ENCODE data around the gene NBPF1. TPM values are rescaled to one million over a fixed set of nuclear protein-coding genes. Genes with fewer than 3 reads are reported as not detected.
"Not testable (repeated sequence)": the region's sequence is repeated elsewhere in the genome, so short reads cannot be mapped to it uniquely, and the experiment has no call there.

The NBPF1 gene
- total and polyA plus RNA-seq, 9 of the 15 experiments (the other 6 are each of a cell fraction or from before 2014, with no cell fraction given) = 5.2 to 42.6 (median 24.1) TPM

DNA sequence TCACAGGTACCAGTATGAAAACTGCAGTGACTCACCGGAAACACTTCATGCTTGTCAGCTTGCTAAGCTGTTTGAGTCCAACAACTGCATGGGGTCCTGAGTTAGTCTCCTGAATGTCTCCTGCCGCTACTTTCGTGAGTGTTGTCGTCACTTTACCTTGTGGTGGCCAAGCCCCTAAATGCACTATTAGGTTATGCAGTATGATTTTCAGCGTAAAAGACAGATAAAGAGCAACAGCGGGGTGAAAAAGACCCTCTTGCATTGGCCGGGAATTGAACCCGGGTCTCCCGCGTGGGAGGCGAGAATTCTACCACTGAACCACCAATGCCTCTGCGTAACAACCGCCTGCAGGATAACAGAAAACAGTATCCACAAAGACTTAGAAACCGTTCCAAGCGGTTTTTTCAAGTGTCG is 67.7 kb downstream of the NBPF1 start (continued):
- TF ChIP-seq JUND (IDR thresholded peaks at IDR 0.05; ENCODE audit: borderline replicate concordance, low read depth, low read length) = peak; percentile 34
- not testable (repeated sequence) for TF ChIP-seq JUND (tag; IDR thresholded peaks at IDR 0.05; ENCODE audit: borderline replicate concordance, low read depth, low read length); TEAD4 (CRISPR knock-in tag; IDR thresholded peaks at IDR 0.05; ENCODE audit: borderline replicate concordance); MYC (CRISPR knock-in tag; IDR thresholded peaks at IDR 0.05; ENCODE audit: borderline replicate concordance, low read depth); ATF1 (CRISPR knock-in tag; IDR thresholded peaks at IDR 0.05)
- peak; percentile 57 for TF ChIP-seq TBP (optimal IDR thresholded peaks at IDR 0.05; ENCODE audit: low read depth, low read length)
- peak; percentile 66 for TF ChIP-seq ETV1 (tag; conservative IDR thresholded peaks at IDR 0.05; ENCODE audit: low read depth)
- peak; percentile 72 for TF ChIP-seq TEAD4 (IDR thresholded peaks at IDR 0.05; ENCODE audit: low read length)
- TF ChIP-seq, protein P1, sequence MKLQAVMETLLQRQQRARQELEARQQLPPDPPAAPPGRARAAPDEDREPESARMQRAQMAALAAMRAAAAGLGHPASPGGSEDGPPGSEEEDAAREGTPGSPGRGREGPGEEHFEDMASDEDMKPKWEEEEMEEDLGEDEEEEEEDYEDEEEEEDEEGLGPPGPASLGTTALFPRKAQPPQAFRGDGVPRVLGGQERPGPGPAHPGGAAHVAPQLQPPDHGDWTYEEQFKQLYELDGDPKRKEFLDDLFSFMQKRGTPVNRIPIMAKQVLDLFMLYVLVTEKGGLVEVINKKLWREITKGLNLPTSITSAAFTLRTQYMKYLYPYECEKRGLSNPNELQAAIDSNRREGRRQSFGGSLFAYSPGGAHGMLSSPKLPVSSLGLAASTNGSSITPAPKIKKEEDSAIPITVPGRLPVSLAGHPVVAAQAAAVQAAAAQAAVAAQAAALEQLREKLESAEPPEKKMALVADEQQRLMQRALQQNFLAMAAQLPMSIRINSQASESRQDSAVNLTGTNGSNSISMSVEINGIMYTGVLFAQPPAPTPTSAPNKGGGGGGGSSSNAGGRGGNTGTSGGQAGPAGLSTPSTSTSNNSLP (IDR thresholded peaks at IDR 0.05; ENCODE audit: borderline replicate concordance, low read depth, low read length) = peak; percentile 49; the same call in 1 of the 2 replicates
- 0 out of 2 replicates have a peak, but pooled peaks have one; percentile 13 for TF ChIP-seq BCOR (IDR thresholded peaks at IDR 0.05)
- TF ChIP-seq ARNT (IDR thresholded peaks at IDR 0.05) = peak; percentile 28 to 89; a peak in 2 of 4 replicates
- TF ChIP-seq HNRNPLL (IDR thresholded peaks at IDR 0.05; ENCODE audit: low read depth, low read length, poor library complexity, severe bottlenecking) = peak; percentile 63
- TF ChIP-seq HDAC1 (IDR thresholded peaks at IDR 0.05) = peak in 1 of 2 experiments; percentile 97; a peak in 2 of 4 replicates
- TF ChIP-seq KDM2B (CRISPR knock-in tag; IDR thresholded peaks at IDR 0.05) = 0 out of 2 replicates have a peak, but pooled peaks have one; percentile 50
- peak in 1 of 2 experiments; percentile 30; a peak in 1 of 4 replicates for TF ChIP-seq SRF (CRISPR knock-in tag; IDR thresholded peaks at IDR 0.05)
- TF ChIP-seq, protein P2, sequence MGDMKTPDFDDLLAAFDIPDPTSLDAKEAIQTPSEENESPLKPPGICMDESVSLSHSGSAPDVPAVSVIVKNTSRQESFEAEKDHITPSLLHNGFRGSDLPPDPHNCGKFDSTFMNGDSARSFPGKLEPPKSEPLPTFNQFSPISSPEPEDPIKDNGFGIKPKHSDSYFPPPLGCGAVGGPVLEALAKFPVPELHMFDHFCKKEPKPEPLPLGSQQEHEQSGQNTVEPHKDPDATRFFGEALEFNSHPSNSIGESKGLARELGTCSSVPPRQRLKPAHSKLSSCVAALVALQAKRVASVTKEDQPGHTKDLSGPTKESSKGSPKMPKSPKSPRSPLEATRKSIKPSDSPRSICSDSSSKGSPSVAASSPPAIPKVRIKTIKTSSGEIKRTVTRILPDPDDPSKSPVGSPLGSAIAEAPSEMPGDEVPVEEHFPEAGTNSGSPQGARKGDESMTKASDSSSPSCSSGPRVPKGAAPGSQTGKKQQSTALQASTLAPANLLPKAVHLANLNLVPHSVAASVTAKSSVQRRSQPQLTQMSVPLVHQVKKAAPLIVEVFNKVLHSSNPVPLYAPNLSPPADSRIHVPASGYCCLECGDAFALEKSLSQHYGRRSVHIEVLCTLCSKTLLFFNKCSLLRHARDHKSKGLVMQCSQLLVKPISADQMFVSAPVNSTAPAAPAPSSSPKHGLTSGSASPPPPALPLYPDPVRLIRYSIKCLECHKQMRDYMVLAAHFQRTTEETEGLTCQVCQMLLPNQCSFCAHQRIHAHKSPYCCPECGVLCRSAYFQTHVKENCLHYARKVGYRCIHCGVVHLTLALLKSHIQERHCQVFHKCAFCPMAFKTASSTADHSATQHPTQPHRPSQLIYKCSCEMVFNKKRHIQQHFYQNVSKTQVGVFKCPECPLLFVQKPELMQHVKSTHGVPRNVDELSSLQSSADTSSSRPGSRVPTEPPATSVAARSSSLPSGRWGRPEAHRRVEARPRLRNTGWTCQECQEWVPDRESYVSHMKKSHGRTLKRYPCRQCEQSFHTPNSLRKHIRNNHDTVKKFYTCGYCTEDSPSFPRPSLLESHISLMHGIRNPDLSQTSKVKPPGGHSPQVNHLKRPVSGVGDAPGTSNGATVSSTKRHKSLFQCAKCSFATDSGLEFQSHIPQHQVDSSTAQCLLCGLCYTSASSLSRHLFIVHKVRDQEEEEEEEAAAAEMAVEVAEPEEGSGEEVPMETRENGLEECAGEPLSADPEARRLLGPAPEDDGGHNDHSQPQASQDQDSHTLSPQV (IDR thresholded peaks at IDR 0.05) = peak; percentile 91
- peak; percentile 44; the same call in 1 of the 2 replicates for TF ChIP-seq MYC (IDR thresholded peaks at IDR 0.05; ENCODE audit: low read depth, low read length)
- peak; percentile 43; the same call in 1 of the 2 replicates for TF ChIP-seq GABPA (tag; conservative IDR thresholded peaks at IDR 0.05; ENCODE audit: low read depth)
- peak; percentile 39; the same call in 1 of the 2 replicates for TF ChIP-seq CTBP1 (IDR thresholded peaks at IDR 0.05; ENCODE audit: borderline replicate concordance)
- TF ChIP-seq ZSCAN29 (IDR thresholded peaks at IDR 0.05) = peak; percentile 88
- peak; percentile 87 for TF ChIP-seq ATF1 (tag; IDR thresholded peaks at IDR 0.05)
- TF ChIP-seq BRF1 (IDR thresholded peaks at IDR 0.05; ENCODE audit: borderline replicate concordance, extremely low read depth, insufficient read length) = peak; percentile 57
- peak; percentile 74; the same call in 1 of the 2 replicates for TF ChIP-seq ZNF384 (IDR thresholded peaks at IDR 0.05; ENCODE audit: low read depth, low read length)
- 0 out of 2 replicates have a peak, but pooled peaks have one; percentile 28 for TF ChIP-seq CHD2 (IDR thresholded peaks at IDR 0.05; ENCODE audit: low read depth, low read length)
- TF ChIP-seq POLR3G (IDR thresholded peaks at IDR 0.05; ENCODE audit: extremely low read depth, insufficient read length, insufficient replicate concordance) = peak; percentile 37
